Measurements from ENCODE around the gene TCEAL2.
"Not testable (repeated sequence)": the region's sequence is repeated elsewhere in the genome, so short reads cannot be mapped to it uniquely, and the experiment has no call there.

The TCEAL2 gene

DNA sequence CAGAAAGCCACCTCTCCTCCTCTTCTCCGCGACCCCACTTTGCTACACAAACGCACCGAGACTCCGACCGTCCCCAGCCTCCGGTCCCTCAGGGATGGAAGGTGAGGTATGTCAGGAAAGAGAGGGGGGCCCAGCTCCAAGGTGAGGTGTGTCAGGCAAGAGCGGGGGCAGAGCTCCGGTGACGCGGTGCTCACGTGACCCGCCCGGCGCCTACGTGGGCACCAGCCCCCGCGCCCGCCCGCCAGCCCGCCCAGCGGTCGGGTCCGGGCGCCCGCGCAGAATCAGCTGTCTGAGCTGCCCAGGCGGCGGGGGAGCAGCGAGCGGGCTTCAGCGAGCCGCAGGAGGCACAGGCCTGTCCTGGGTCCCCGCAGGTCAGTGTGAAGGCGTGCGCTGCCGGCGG is at the start of gene TCEAL2:
TSS of gene TCEAL2 (plus strand) at position 244 of the 400 bp plus-strand sequence. CDS start 1,152 bp downstream, outside the sequence.
- DNase-seq (ENCODE audit: low spot score): not testable (repeated sequence)

DNA sequence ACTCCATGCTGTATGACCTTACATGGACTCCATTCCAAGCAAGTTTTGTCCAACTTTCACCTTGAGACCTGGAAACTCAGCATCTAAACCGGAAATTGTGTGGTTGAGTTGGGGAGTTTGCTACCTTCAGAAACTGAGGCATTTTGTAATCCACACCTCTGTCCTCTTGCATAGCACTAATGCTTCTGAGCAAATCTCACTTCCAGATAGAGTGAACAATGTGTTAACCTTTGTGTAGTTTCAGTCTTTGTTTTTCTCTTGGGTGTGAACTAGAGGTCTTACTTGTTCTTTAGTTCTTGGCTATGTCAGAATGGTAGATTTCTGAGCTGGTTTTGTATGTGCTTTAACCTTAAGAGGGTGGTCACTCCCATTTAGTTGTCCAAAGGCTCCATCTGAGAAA is 48.1 kb upstream of the TCEAL2 start:
- DNase-seq (ENCODE audit: low spot score): no peak

- no peak for DNase-seq (ENCODE audit: low spot score)
Measured at GRCh38 chrX:102085706-102086105, 39.8 kb upstream of the TCEAL2 start.

DNA sequence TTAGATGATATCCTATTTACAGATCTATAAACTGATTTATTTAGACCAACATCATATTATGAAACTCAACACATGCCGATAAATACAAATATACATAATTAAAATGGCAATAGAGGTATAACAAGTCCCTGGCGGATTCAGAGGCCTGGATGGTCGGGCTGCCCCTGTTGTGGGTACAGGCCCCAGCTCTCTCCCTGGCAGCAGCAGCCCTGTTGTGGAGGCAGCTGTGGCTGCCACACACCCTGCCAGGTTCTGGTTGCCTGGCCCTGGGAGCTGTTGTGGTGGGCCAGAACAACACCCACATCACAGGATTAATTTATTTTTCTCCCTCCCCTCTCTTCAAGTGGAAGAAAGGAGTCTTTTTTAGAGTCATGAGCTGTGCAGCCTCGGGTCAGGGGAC is 12.1 kb upstream of the TCEAL2 start:
- no peak for DNase-seq (ENCODE audit: low spot score)

GRCh38 chrX:102115748-102116147 is 9.7 kb upstream of the TCEAL2 start:
- no peak for DNase-seq (ENCODE audit: low spot score)

GRCh38 chrX:102125014-102125413 is 465 bp upstream of the TCEAL2 start:
- not testable (repeated sequence) for DNase-seq (ENCODE audit: low spot score)

DNA sequence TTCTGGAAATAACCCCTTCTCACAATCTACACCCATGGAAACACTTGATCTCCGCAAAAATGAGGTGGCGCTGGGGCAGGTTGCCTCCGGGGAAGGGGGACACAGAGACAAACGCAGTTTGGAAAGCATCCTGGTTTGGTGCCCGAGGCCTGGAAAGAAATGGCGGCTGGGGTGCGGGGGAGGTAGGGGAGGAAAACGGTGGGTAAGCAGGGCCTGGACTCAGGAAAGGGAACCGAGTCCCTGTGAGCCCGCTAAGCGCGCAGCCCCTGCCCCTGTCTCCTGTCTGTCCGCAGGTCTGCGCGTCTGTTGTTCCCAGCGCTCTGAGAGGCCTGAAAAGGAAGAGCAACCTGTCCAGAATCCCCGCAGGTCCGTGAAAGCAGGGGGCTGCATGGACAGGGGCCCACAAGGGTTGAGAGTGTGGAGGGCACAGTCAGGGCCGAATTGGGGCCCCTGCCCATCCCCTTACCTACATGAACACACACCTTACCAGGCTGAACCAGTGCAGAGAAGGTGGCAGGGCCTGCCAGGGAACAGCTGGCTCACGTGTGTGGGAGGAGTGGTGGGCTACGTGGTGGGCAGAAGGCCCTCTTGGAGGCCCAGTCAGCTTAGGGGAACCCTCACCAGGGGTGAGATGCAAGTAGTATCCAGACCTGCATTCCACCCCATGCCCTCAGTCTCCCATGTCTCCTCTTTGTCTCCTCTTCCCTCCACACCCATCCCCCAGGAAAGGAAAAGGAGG is 770 bp downstream of the TCEAL2 start:
- DNase-seq (ENCODE audit: low spot score): not testable (repeated sequence)

DNA sequence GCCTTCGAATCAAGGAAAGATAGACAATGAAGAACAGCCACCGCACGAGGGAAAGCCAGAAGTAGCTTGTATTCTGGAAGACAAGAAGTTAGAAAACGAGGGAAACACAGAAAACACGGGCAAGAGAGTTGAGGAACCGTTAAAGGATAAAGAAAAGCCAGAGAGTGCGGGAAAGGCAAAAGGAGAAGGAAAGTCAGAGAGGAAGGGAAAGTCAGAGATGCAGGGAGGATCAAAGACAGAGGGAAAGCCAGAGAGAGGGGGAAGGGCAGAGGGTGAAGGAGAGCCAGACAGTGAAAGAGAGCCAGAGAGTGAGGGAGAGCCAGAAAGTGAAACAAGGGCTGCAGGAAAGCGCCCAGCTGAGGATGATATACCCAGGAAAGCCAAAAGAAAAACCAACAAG is 1.4 kb downstream of the TCEAL2 start:
- DNase-seq (ENCODE audit: low spot score): no peak

DNA sequence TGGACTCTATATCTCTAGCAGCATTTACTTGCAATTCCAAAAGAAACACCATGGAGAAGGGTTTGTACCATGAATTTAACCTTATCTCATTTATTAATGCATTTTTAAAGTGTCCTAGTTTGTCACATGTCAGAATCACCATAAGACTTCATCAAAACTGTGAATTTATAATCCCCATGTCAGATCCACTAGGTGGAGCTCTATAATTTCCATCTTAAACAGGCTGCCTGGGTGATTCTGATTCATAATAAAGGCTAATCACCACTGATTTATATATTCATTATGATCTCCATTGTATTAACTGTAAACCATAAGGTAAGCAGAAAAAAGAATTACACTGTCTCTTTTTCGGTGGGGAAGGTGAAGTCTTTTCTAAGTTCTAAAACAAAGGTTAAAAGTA is 4.0 kb downstream of the TCEAL2 start:
- no peak for DNase-seq (ENCODE audit: low spot score)

DNA sequence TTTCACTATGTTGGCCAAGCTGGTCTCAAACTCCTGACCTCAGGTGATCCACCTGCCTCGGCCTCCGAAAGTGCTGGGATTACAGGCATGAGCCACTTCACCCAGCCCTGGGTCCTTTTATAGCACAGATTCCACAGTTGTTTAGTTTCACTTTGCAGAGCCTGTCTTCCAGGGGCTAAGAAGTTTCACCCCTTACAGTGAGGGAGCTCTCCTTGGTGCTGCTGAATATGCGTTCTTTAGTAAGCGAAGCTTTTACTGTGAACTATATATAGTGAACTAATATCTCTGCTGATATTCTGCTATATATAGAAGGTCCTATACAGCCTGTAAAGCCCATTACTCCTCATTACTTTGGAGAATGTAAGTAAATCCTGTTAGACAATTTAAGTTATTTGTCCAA is 12.6 kb downstream of the TCEAL2 start:
- DNase-seq (ENCODE audit: low spot score): no peak

DNA sequence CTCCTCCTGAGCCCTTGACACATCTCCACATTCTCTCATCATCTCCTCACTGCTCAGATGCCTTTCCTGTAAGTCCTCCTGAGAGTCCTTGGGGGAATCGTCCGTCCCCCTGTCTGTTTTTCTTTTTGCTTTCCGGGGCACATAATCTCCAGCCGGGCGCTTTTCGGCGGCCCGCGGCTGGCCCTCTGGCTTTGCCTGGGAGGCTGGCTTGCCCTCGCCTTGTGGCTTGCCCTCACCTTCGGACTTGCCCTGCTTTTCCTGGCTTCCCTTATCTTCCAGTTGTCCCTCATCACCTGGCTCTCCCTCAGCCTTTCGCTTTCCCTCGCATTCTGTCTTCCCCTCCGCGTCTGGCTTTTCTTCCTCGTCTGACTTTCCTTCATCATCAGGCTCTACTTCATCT is 15.4 kb downstream of the TCEAL2 start:
- not testable (repeated sequence) for DNase-seq (ENCODE audit: low spot score)

DNA sequence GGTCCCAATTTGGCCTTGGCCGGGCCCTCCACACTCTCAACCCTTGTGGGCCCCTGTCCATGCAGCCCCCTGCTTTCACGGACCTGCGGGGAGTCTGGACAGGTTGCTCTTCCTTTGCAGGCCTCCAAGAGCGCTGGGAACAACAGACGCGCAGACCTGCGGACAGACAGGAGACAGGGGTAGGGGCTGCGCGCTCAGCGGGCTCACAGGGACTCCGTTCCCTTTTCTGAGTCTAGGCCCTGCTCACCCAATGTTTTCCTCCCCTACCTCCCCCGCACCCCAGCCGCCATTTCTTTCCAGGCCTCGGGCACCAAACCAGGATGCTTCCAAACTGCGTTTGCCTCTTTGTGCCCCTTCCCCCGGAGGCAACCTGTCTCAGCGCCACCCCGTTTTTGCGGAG is 16.2 kb downstream of the TCEAL2 start:
- not testable (repeated sequence) for DNase-seq (ENCODE audit: low spot score)

- not testable (repeated sequence) for DNase-seq (ENCODE audit: low spot score)
Measured at GRCh38 chrX:102142274-102142673, 16.8 kb downstream of the TCEAL2 start, which contains the start of gene TCEAL6. Gene TCEAL6, minus strand, starts transcription at chrX:102142481.

DNA sequence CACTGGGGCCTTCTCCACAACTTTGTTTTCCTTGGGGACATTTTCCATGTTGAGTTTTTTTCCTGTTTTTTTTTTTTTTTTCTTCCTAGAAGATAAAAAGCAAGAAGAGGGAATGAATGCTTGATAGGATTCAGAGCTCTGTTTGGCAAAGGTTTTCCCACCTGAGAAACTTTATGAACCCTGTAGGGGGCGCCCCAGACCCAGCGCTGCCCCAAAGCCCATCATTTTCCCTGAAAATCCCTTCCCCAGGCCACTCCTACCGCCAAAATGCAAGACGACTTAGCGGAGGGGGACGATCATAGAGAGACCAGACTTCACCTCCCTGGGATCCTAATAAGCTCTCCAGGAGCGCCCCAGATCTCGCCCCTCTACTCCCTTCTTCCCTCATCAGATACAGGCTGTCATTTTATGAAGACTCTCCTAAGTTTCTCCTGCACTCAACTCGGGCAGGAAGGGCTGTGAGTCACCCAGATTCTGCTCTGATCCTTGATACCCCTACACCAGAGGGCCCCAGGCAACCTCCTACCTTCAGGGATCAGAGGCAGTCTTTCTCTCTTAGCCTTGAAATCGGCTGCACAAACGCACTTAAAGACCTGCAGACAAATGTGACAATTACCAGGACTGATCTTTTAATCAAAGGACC is 28.9 kb downstream of the TCEAL2 start:
- DNase-seq (ENCODE audit: low spot score): no peak

GRCh38 chrX:102154900-102155805 is 29.7 kb downstream of the TCEAL2 start:
- peak; percentile 3 for DNase-seq (ENCODE audit: low spot score)

GRCh38 chrX:102155806-102156179 is 30.3 kb downstream of the TCEAL2 start, which contains the start of gene BEX5:
Gene BEX5, minus strand, starts transcription at chrX:102155977. Its CDS starts 1,712 bp downstream, at chrX:102154265.
- peak; percentile 67 for DNase-seq (ENCODE audit: low spot score)
